ENCODE data around the gene RPL18.
A peak's percentile ranks its signal among the peaks of the same experiment; 100 is the strongest.

Gene RPL18

DNA sequence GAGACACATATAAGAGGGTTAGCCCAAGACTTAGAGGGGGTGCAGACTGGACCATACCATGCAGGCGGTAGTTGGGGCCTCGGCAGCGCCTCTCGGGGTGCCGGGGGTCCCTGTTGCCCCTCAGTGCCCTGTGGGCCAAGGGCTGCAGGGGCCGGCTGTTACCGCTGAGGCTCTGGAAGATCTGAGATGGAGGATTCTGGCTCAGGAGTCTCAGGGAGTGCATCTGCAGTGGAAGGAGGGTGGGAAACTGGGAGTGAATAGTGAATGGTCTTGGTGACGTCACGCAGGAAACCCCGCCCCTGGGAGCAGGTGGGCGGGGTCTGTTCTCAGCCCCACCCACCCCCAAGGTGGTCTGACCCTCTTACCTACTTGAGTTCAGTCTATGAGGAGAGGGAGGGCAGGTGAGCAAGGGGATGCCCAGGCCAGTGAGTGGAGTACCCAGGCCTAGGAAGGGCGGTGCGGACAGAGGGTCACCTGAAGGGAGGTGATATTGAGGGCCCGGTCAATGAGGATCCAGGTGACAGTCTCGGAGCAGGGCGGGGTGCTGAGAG lies 19.9 kb upstream of the RPL18 start:
- Histone ChIP-seq H4K20me1 (ENCODE audit: insufficient read depth, low read length, poor library complexity, severe bottlenecking) (peaks cover 4% of the 10 kb centered on the region), H3K4me2 (ENCODE audit: low read depth, low read length, poor library complexity, severe bottlenecking) (peak overlapping the region; percentile 82), H3K9ac (ENCODE audit: low read depth, low read length, poor library complexity, severe bottlenecking) (peak overlapping the region; percentile 86), H3K27me3 (ENCODE audit: insufficient read depth, low read length, poor library complexity, severe bottlenecking) (no peaks in the 10 kb centered on the region), H3K9me3 (ENCODE audit: insufficient read depth, low read depth, low read length) (no peaks in the 10 kb centered on the region), H3K9me2 (replicated peaks; ENCODE audit: low read depth, low read length) (no peaks in the 10 kb centered on the region), H3K4me1 (ENCODE audit: insufficient read depth, low read length, poor library complexity, severe bottlenecking) (peaks cover 27% of the 10 kb centered on the region), H2AFZ (ENCODE audit: low read length) (no peak overlapping the region), H3K79me2 (ENCODE audit: insufficient read depth, low read length) (peaks cover 20% of the 10 kb centered on the region), H3K4me3 (ENCODE audit: low read length, poor library complexity, severe bottlenecking) (peak overlapping the region; percentile 80), H3K36me3 (ENCODE audit: insufficient read depth, low read length) (no peaks in the 10 kb centered on the region), H3F3A (ENCODE audit: low read depth) (peaks cover 3% of the 10 kb centered on the region)
- TF ChIP-seq, protein P1, sequence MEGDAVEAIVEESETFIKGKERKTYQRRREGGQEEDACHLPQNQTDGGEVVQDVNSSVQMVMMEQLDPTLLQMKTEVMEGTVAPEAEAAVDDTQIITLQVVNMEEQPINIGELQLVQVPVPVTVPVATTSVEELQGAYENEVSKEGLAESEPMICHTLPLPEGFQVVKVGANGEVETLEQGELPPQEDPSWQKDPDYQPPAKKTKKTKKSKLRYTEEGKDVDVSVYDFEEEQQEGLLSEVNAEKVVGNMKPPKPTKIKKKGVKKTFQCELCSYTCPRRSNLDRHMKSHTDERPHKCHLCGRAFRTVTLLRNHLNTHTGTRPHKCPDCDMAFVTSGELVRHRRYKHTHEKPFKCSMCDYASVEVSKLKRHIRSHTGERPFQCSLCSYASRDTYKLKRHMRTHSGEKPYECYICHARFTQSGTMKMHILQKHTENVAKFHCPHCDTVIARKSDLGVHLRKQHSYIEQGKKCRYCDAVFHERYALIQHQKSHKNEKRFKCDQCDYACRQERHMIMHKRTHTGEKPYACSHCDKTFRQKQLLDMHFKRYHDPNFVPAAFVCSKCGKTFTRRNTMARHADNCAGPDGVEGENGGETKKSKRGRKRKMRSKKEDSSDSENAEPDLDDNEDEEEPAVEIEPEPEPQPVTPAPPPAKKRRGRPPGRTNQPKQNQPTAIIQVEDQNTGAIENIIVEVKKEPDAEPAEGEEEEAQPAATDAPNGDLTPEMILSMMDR (conservative IDR thresholded peaks at IDR 0.05; ENCODE audit: low read length) = no peak
- no peak for TF ChIP-seq EZH2phosphoT487 (IDR thresholded peaks at IDR 0.05; ENCODE audit: borderline replicate concordance)

DNA sequence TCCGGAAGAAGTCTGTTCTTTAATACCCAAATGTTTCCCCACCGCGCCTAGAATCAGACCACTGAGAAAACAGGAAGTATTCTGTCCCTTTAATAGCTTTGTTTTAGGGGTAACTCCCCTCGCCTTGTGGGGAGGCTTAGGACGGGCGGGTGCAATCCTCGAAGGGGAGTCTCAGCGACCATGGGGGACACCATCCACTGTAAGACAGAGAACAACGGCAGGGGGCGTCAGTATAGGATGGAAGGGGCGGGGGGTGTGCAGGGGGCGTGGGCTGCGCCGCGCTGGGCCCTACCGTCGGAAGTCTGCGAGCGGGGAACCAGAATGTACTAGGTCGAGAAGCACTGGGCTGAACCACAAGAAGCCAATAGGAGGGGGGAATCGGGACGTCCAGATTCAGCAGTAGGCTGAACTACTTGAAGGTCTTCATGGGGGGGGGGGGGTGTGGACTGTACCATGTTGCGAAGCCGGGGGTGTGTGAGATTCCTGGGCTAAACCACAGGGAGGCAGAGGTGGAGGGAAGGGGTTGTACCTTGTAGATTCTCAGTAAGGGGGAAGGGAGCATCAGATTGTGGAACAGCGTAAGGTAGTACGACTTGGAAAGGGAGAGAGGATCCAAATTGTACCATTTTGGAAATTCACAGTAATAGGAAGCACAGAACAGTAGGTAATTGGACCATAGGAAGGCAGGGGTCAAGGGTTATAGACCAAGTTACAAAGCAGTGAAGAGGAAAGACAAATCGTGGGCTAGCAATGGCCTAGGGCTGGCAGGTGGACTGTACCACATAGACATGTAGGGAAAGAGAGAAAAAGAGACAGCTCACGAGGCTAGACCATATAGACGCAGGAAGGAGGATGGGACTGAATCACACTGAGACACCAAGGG lies 19.2 kb upstream of the RPL18 start:
- Histone ChIP-seq H3K4me3 (ENCODE audit: low read length, poor library complexity, severe bottlenecking) (peak overlapping the region; percentile 80), H3F3A (ENCODE audit: low read depth) (peaks cover 3% of the 10 kb centered on the region), H3K4me1 (ENCODE audit: insufficient read depth, low read length, poor library complexity, severe bottlenecking) (peaks cover 34% of the 10 kb centered on the region), H2AFZ (ENCODE audit: low read length) (peak overlapping the region; percentile 84), H3K36me3 (ENCODE audit: insufficient read depth, low read length) (no peaks in the 10 kb centered on the region), H3K27me3 (ENCODE audit: insufficient read depth, low read length, poor library complexity, severe bottlenecking) (no peaks in the 10 kb centered on the region), H3K79me2 (ENCODE audit: insufficient read depth, low read length) (peaks cover 27% of the 10 kb centered on the region), H3K9me3 (ENCODE audit: insufficient read depth, low read depth, low read length) (no peaks in the 10 kb centered on the region), H3K9me2 (replicated peaks; ENCODE audit: low read depth, low read length) (no peaks in the 10 kb centered on the region), H3K9ac (ENCODE audit: low read depth, low read length, poor library complexity, severe bottlenecking) (peak overlapping the region; percentile 86), H4K20me1 (ENCODE audit: insufficient read depth, low read length, poor library complexity, severe bottlenecking) (peaks cover 4% of the 10 kb centered on the region), H3K4me2 (ENCODE audit: low read depth, low read length, poor library complexity, severe bottlenecking) (peak overlapping the region; percentile 82)
- TF ChIP-seq, protein P1 (conservative IDR thresholded peaks at IDR 0.05; ENCODE audit: low read length) = peak; percentile 49
- TF ChIP-seq EZH2phosphoT487 (IDR thresholded peaks at IDR 0.05; ENCODE audit: borderline replicate concordance) = no peak

DNA sequence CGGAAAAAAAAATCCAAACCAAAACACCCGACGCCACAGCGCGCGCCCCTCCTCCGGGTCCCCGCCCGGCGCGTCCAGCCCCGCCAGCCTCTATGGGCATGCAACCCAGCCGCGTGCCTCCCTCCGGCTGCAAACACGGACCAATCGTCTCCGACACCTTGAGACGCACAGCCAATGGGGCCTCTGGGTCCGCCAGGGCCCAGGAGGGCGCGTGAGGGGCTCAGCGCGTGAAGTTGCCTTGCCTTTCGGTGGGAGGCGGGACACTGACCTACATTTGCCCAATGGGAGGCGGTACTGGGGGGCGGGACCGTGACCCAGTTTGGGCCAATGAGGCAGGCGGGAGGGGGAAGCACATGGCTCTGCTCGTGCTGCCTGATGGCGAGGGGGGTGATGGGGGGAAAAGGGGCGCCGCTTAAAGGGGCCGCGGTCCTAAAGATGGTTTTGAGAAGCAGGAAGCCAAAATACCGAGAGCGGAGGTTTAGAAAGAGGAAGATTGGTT lies 18.5 kb upstream of the RPL18 start:
- H3K27me3 ChIP-seq (ENCODE audit: insufficient read depth, low read length, poor library complexity, severe bottlenecking) = no peaks in the 10 kb centered on the region
- H3F3A ChIP-seq (ENCODE audit: low read depth) = peaks cover 3% of the 10 kb centered on the region
- H4K20me1 ChIP-seq (ENCODE audit: insufficient read depth, low read length, poor library complexity, severe bottlenecking) = peaks cover 4% of the 10 kb centered on the region
- H3K36me3 ChIP-seq (ENCODE audit: insufficient read depth, low read length) = no peaks in the 10 kb centered on the region
- H2AFZ ChIP-seq (ENCODE audit: low read length) = peak overlapping the region; percentile 84
- peaks cover 34% of the 10 kb centered on the region for H3K79me2 ChIP-seq (ENCODE audit: insufficient read depth, low read length)
- H3K9me3 ChIP-seq (ENCODE audit: insufficient read depth, low read depth, low read length) = no peaks in the 10 kb centered on the region
- H3K9ac ChIP-seq (ENCODE audit: low read depth, low read length, poor library complexity, severe bottlenecking) = peak overlapping the region; percentile 86
- H3K4me3 ChIP-seq (ENCODE audit: low read length, poor library complexity, severe bottlenecking) = peak overlapping the region; percentile 93
- no peaks in the 10 kb centered on the region for H3K9me2 ChIP-seq (replicated peaks; ENCODE audit: low read depth, low read length)
- peaks cover 41% of the 10 kb centered on the region for H3K4me1 ChIP-seq (ENCODE audit: insufficient read depth, low read length, poor library complexity, severe bottlenecking)
- peak overlapping the region; percentile 99 for H3K4me2 ChIP-seq (ENCODE audit: low read depth, low read length, poor library complexity, severe bottlenecking)
- TF ChIP-seq, protein P1 (conservative IDR thresholded peaks at IDR 0.05; ENCODE audit: low read length) = no peak
- no peak for TF ChIP-seq EZH2phosphoT487 (IDR thresholded peaks at IDR 0.05; ENCODE audit: borderline replicate concordance)
